Upper lobe of left lung (tissue), 4 donors: ENCODE data around the gene ADGRG3.

Source experiments
- POLR2AphosphoS5 ChIP-seq, 2 donors: sonication (generic); formaldehyde crosslinking; IDR thresholded peaks; one replicate each; pipeline ENCODE4 v1.5.1; 2017; ENCODE audit warnings: antibody characterized with exemption in 2 of 2
- TF ChIP-seq, protein P1 (sequence below), 6 experiments: fragments of 450-650 bp in 4 of 6; fragments of 200-600 bp in 2 of 6; sonication (generic) in 2 of 6; IDR thresholded peaks; one replicate each; pipeline ENCODE4 v1.5.1; 2016 to 2019; ENCODE audit warnings: antibody characterized with exemption in 6 of 6

GRCh38 chr16:57664662-57665025 lies 3.5 kb upstream of the ADGRG3 start:
- TF ChIP-seq, protein P1, sequence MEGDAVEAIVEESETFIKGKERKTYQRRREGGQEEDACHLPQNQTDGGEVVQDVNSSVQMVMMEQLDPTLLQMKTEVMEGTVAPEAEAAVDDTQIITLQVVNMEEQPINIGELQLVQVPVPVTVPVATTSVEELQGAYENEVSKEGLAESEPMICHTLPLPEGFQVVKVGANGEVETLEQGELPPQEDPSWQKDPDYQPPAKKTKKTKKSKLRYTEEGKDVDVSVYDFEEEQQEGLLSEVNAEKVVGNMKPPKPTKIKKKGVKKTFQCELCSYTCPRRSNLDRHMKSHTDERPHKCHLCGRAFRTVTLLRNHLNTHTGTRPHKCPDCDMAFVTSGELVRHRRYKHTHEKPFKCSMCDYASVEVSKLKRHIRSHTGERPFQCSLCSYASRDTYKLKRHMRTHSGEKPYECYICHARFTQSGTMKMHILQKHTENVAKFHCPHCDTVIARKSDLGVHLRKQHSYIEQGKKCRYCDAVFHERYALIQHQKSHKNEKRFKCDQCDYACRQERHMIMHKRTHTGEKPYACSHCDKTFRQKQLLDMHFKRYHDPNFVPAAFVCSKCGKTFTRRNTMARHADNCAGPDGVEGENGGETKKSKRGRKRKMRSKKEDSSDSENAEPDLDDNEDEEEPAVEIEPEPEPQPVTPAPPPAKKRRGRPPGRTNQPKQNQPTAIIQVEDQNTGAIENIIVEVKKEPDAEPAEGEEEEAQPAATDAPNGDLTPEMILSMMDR (IDR thresholded peaks at IDR 0.05), result no peak
- no peak for TF ChIP-seq POLR2AphosphoS5 (IDR thresholded peaks at IDR 0.05)
